Adrenal gland (tissue), 12 donors: ENCODE results near the gene SPNS2. TPM values are rescaled to one million over a fixed set of nuclear protein-coding genes. Genes with fewer than 3 reads are reported as not detected.

Experiments
- DNase-seq, 7 donors: peaks; one replicate each; pipeline ENCODE4 v3.0.0-alpha.2; 2019 to 2020
- H3K27ac ChIP-seq, 5 donors: fragments of 200-600 bp; sonication (generic) in 4 of 5; 1 replicate in 3 of 5; 2 replicates in 2 of 5; pipeline versions ENCODE4 v1.5.1 to v1.8.0; 2016 to 2020; ENCODE audit warnings: mild to moderate bottlenecking in 1 of 5
- H3K27me3 ChIP-seq: fragments of 200-600 bp; 2 replicates; pipeline ENCODE4 v1.8.0; 2021
- H3K36me3 ChIP-seq, 2 donors: fragments of 200-600 bp; replicated peaks in 1 of 2; 1 replicate in 1 of 2; 2 replicates in 1 of 2; pipeline versions ENCODE4 v1.5.1 to v1.8.0; 2018 to 2022
- H3K4me1 ChIP-seq, 2 donors: fragments of 200-600 bp; replicated peaks in 1 of 2; 1 replicate in 1 of 2; 2 replicates in 1 of 2; pipeline versions ENCODE4 v1.5.1 to v1.8.0; 2018 to 2021
- H3K4me3 ChIP-seq, 4 donors: fragments of 200-600 bp; sonication (generic) in 3 of 4; one replicate each; pipeline ENCODE4 v1.5.1; 2016 to 2018
- H3K9me3 ChIP-seq, 3 donors: fragments of 200-600 bp; sonication (generic) in 1 of 3; replicated peaks in 1 of 3; 1 replicate in 2 of 3; 2 replicates in 1 of 3; pipeline versions ENCODE4 v1.5.1 to v1.8.0; 2016 to 2021
- POLR2A ChIP-seq, 2 donors: fragments of 450-650 bp; IDR thresholded peaks; one replicate each; pipeline ENCODE4 v1.6.1; 2017; ENCODE audit warnings: antibody characterized with exemption in 2 of 2, mild to moderate bottlenecking in 2 of 2, moderate library complexity in 1 of 2
- WGBS, 4 donors: extraction: QIAGEN DNeasy Blood & Tissue Kit in 2 of 4; methylation state at CpG; one replicate each; pipeline versions ENCODE4 v1.1.5 to v1.1.7; 2013 to 2017; 5-methylcytosine and 5-hydroxymethylcytosine counted together
- intact Hi-C, 2 donors: fragments of 100-400 bp; cut with DNase I; formaldehyde crosslinking; loops; one replicate each; pipeline versions ENCODE4 v1.14.1 to v1.15.0; 2022 to 2023
- polyA plus RNA-seq, 3 donors: library from polyadenylated mRNA; stranded (reverse); fragments of 200-250 nt in 2 of 3; fragments of 350-450 nt in 1 of 3; fragmentation: Illumina TruSeq in 1 of 3; extraction: RNeasy Lipid Tissue Mini Kit (QIAGEN cat#74804) in 1 of 3; gene quantifications; one replicate each; pipeline ENCODE4 v1.2.3, GENCODE V29; 2013 to 2014
- total RNA-seq, 9 donors: library from RNA; depleted of rRNA in 4 of 9; stranded (reverse); fragments of >200 nt in 4 of 9; fragments of 120-200 nt in 1 of 9; fragmentation: NEBNext Ultra II Directional in 1 of 9; extraction: Animal tissue kit (Norgen Biotek cat#: 25700) in 1 of 9; gene quantifications; one replicate each; pipeline versions ENCODE4 v1.1.0 to v1.2.4, GENCODE V29; 2013 to 2023
- TF ChIP-seq, protein P1 (sequence below), 6 experiments: fragments of 450-650 bp in 4 of 6; fragments of 200-600 bp in 2 of 6; sonication (generic) in 1 of 6; IDR thresholded peaks; 1 replicate in 5 of 6; 2 replicates in 1 of 6; pipeline versions ENCODE4 v1.5.1 to v1.8.0; 2016 to 2021; ENCODE audit warnings: antibody characterized with exemption in 6 of 6, mild to moderate bottlenecking in 2 of 6, moderate library complexity in 1 of 6
- donor health status: healthy with polysubstance abuse.
- donor health status: Bipolar disorder and iron deficiency.
- donor health status: DM: yes; HTN: yes; CAD: no.
- donor health status: DM: no; HTN: no; CAD: no.
- donor health status: DM: no; HTN: no; CAD: no.
- donor health status: DM: yes; HTN: yes; CAD: no.

SPNS2 gene
- total and polyA plus RNA-seq, 12 donors, result 0.90 to 25.1 (median 7.7) TPM

DNA sequence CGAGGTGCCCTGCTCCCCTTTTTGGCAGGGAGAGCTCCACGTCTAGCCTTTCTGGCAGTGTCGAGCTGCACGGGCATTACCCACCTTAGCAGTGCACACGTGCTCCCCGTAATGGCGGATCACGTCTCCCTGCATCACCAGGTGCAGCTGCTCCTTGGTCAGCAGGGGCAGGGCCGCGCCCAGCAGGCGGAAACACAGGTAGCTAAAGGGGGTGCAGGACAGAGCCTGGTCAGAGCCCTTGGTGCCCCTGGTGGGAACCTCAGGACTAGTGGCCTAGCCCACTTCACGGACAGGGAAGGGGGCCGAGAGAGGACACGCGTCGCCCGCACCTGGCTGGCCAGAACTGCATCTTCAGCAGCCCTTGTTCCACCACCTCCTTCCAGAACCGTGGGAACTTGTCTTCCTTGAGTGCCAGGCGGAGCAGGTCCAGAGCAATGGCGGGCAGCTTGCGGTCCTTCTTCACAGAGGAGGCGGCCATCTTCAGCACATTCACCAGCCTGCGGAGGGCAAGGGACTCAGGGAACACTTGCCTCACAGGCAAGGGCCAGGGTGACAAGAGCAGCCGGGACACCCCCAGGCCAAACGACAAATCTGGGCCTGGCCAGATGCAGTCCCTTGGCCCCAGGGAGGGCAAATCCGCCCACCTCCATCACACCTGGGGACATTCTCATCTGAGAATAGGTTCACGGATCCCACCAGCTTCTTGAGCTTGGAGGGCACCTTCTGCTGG, 53.3 kb downstream of the SPNS2 start:
- TF ChIP-seq, protein P1, sequence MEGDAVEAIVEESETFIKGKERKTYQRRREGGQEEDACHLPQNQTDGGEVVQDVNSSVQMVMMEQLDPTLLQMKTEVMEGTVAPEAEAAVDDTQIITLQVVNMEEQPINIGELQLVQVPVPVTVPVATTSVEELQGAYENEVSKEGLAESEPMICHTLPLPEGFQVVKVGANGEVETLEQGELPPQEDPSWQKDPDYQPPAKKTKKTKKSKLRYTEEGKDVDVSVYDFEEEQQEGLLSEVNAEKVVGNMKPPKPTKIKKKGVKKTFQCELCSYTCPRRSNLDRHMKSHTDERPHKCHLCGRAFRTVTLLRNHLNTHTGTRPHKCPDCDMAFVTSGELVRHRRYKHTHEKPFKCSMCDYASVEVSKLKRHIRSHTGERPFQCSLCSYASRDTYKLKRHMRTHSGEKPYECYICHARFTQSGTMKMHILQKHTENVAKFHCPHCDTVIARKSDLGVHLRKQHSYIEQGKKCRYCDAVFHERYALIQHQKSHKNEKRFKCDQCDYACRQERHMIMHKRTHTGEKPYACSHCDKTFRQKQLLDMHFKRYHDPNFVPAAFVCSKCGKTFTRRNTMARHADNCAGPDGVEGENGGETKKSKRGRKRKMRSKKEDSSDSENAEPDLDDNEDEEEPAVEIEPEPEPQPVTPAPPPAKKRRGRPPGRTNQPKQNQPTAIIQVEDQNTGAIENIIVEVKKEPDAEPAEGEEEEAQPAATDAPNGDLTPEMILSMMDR (IDR thresholded peaks at IDR 0.05), result no peak
- no peak for TF ChIP-seq POLR2A (IDR thresholded peaks at IDR 0.05)
- H3K27me3 ChIP-seq, result no peaks in the 10 kb centered on the region
- peaks cover 0 to 66% of the 10 kb centered on the region in 2 donors for H3K36me3 ChIP-seq

DNA sequence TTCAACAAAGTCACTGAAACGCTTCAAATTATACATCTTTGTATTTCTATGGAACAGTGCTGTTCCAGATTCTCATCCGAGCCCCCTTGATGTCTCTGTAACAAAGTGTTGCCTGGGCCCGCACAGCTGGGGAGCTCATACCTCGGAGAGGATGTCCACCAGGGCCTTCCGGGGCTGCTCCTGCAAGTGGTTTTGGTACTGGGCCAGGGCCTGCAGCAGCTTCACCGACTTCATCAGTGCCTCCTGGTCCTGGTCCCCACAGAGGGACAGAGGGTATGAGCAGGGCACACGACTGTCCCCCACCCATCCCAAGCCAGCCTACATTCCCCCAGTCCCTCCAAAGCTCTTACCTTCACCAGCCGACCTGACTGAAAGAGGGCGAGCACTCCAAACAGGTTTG, 55.0 kb downstream of the SPNS2 start:
- 72 to 85% (median 81%) methylated on average over 7 to 9 of the region's 9 CpGs for WGBS, 4 donors
- peak in 1 of 7 donors; percentile 16 for DNase-seq
- Histone ChIP-seq H3K4me1 (peaks cover 17% of the 10 kb centered on the region in 2 donors), H3K36me3 (peaks cover 0 to 49% of the 10 kb centered on the region in 2 donors), H3K4me3 (no peak overlapping the region), H3K27me3 (no peaks in the 10 kb centered on the region), H3K9me3 (no peaks in the 10 kb centered on the region), H3K27ac (no peak overlapping the region)
- intact Hi-C loops, result no loop called here
- no peak for TF ChIP-seq POLR2A (IDR thresholded peaks at IDR 0.05)
- TF ChIP-seq, protein P1 (IDR thresholded peaks at IDR 0.05), result no peak

More for the DNA sequence above, 53.3 kb downstream of the SPNS2 start:
- 88 to 96% (median 92%) methylated on average over 19 to 27 of the region's 27 CpGs for WGBS, 4 donors
- Histone ChIP-seq H3K9me3 (no peaks in the 10 kb centered on the region), H3K27ac (no peak overlapping the region), H3K4me3 (no peak overlapping the region), H3K4me1 (peaks cover 17% of the 10 kb centered on the region in 2 donors)
- DNase-seq, result no peak
- intact Hi-C loops, result no loop called here

DNA sequence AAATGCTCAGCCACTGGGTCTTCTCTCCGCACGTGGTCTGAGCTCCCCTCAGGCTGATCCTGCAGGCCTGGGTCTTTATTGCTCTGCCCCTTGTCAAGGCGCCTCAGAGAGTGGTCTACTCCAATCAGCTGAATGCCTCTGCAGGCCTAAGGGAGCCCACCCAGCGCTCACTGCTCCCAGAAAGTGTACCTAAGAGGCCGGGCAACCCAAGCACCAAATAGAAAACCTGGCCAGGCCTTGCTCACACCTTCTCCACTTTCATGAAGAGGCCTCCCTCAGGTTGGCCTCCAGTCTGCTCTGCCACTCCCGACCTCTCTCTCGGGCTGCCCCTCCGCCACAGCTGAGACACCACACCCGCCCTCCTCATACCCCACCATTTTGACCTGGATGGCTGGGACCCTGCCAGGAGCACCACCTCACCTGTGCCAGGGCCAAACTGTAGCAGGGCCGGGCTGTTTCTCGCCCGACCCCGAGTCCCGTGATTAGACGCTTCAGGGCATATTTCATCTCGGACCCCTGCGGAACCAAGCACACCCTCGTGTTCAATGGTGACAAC, 55.8 kb downstream of the SPNS2 start:
- no peaks in the 10 kb centered on the region for H3K9me3 ChIP-seq
- DNase-seq, result peak in 1 of 7 donors; percentile 25
- peak overlapping the region in 1 of 5 donors; percentile 85 for H3K27ac ChIP-seq
- H3K4me1 ChIP-seq, result peaks cover 17% of the 10 kb centered on the region in 2 donors
- WGBS, 4 donors, result 16 to 31% (median 23%) methylated on average over 7 to 18 of the region's 18 CpGs
- H3K27me3 ChIP-seq, result no peaks in the 10 kb centered on the region
- intact Hi-C loops, result no loop called here
- TF ChIP-seq, protein P1 (IDR thresholded peaks at IDR 0.05), result no peak
- TF ChIP-seq POLR2A (IDR thresholded peaks at IDR 0.05), result no peak
- peaks cover 0 to 40% of the 10 kb centered on the region in 2 donors for H3K36me3 ChIP-seq
- peak overlapping the region in 3 of 4 donors; percentile 70 to 77 (median 77) for H3K4me3 ChIP-seq

DNA sequence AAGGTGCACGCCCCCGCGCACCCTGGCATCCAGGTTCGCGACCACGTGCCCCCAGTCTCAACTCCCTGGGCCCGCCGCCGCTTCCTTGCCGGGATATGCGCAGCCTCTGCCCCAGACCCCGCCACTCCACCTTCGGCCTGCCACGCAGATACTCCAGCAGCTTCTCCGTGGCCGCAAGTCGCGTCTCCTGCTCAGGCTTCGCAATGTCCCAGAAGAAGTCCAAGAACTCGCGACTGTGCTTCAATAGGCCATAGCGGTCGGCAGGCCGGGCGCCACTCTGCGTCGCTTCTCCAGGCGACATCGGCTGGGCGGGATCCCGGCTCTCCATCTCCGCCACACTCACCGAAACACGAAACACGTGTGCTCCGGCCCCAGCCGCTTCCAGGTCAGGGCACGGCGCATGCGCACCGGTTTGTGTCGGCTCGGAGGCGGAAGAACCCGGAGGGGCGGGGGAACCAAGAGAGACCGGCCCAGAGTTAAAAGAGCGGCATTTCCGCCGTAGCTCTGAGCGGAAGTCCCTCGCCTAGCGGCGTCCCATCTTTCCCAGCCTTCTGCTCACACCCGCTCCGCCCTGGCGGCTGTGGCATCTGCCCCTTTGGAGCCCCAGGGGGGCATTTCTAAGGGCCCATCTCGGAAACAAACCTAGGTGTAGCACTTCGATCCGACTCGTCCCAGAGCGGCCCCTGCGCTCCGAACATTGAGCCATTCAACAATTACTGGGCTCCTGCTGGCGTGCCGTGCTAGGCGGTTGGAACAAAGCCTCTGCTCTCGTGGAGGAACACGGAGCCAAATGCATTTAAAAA, 56.5 kb downstream of the SPNS2 start, which contains the start of gene MYBBP1A:
TSS of gene MYBBP1A (minus strand) at position 388 of the 803 bp plus-strand sequence. CDS start at position 328, 60 bp downstream.
- H3K4me3 ChIP-seq, result peak within 1 kb of the TSS; percentile 70 to 77 (median 74)
- H3K27me3 ChIP-seq, result no peaks in the 10 kb centered on the region
- peaks cover 17% of the 10 kb centered on the region in 2 donors for H3K4me1 ChIP-seq
- DNase-seq, result peak; percentile 97 to 98 (median 98)
- 0 to 4% (median 1%) methylated on average over 10 to 69 of the region's 69 CpGs for WGBS, 4 donors
- peaks cover 0 to 33% of the 10 kb centered on the region in 2 donors for H3K36me3 ChIP-seq
- TF ChIP-seq, protein P1 (IDR thresholded peaks at IDR 0.05), result peak in 4 of 6 experiments; percentile 25 to 48 (median 36)
- peak; percentile 71 to 81 for TF ChIP-seq POLR2A (IDR thresholded peaks at IDR 0.05)
- peak within 1 kb of the TSS; percentile 59 to 85 (median 71) for H3K27ac ChIP-seq
- H3K9me3 ChIP-seq, result no peaks in the 10 kb centered on the region
- intact Hi-C loops, result no loop called here
